HEK293 (cell line): ENCODE data around the gene PDK1.
"Not testable (repeated sequence)": the region's sequence is repeated elsewhere in the genome, so short reads cannot be mapped to it uniquely, and the experiment has no call there.

Experiments
- CTCF ChIA-PET: fragments of 350-600 bp; formaldehyde crosslinking; extraction: SDS; loops from one replicate; lab custom pipeline; 2021; ENCODE audit warnings: antibody characterized with exemption; lab: Yijun Ruan, JAX
- POLR2A ChIA-PET: fragments of 300-600 bp; formaldehyde crosslinking; extraction: SDS; loops from one replicate; lab custom pipeline; 2020; ENCODE audit warnings: antibody characterized with exemption, inconsistent platforms; lab: Yijun Ruan, JAX
- H3K27ac ChIP-seq: fragments of 200-500 bp; sonication (Bioruptor generic); 2 replicates; pipeline ENCODE4 v1.5.1; 2014; ENCODE audit warnings: low read depth, low read length, control low read depth, inconsistent platforms; ENCODE audit errors: extremely low read depth
- H3K36me3 ChIP-seq, 2 experiments: fragments of 200-500 bp in 1 of 2; sonication (Bioruptor generic) in 1 of 2; 1 replicate in 1 of 2; 2 replicates in 1 of 2; pipeline ENCODE4 v1.5.1; 2014 to 2017; ENCODE audit warnings: inconsistent platforms in 2 of 2, low read length in 2 of 2; ENCODE audit not compliant: control insufficient read depth in 2 of 2, insufficient read depth in 1 of 2
- H3K4me1 ChIP-seq: fragments of 200-500 bp; sonication (Bioruptor generic); 2 replicates; pipeline ENCODE4 v1.5.1; 2014; ENCODE audit warnings: mild to moderate bottlenecking, low read length, inconsistent platforms; ENCODE audit not compliant: control insufficient read depth, insufficient read depth
- H3K4me3 ChIP-seq: 2 replicates; pipeline ENCODE4 v1.5.1; 2011; ENCODE audit warnings: low read depth, mild to moderate bottlenecking, control low read depth, low read length, moderate library complexity
- H3K9me3 ChIP-seq: fragments of 200-500 bp; sonication (Bioruptor generic); 2 replicates; pipeline ENCODE4 v1.5.1; 2014; ENCODE audit warnings: low read depth, low read length, inconsistent platforms; ENCODE audit not compliant: control insufficient read depth, insufficient read depth
- HOXD13 ChIP-seq: sonication (generic); formaldehyde crosslinking; IDR thresholded peaks from 2 replicates; pipeline ENCODE4 v1.8.0; 2022; ENCODE audit warnings: missing genetic modification reagents, borderline replicate concordance
- OSR2 ChIP-seq: fragments of 450-650 bp; formaldehyde crosslinking; IDR thresholded peaks from 2 replicates; pipeline ENCODE4 v1.5.1; 2016; ENCODE audit warnings: missing biosample characterization, missing genetic modification characterization
- SCRT1 ChIP-seq: fragments of 450-650 bp; formaldehyde crosslinking; IDR thresholded peaks from 2 replicates; pipeline ENCODE4 v1.5.1; 2016; ENCODE audit warnings: missing biosample characterization, missing genetic modification characterization, borderline replicate concordance
- ZNF266 ChIP-seq: fragments of 450-650 bp; formaldehyde crosslinking; IDR thresholded peaks from 2 replicates; pipeline ENCODE4 v1.5.1; 2016; ENCODE audit warnings: missing biosample characterization, missing genetic modification characterization, low read depth
- ZNF354C ChIP-seq: fragments of 450-650 bp; formaldehyde crosslinking; IDR thresholded peaks from 2 replicates; pipeline ENCODE4 v1.5.1; 2016; ENCODE audit warnings: missing biosample characterization, missing genetic modification characterization, low read depth, borderline replicate concordance
- ZNF423 ChIP-seq: fragments of 450-650 bp; formaldehyde crosslinking; IDR thresholded peaks from 2 replicates; pipeline ENCODE4 v1.5.1; 2016; ENCODE audit warnings: missing biosample characterization, missing genetic modification characterization
- ZNF514 ChIP-seq: fragments of 450-650 bp; formaldehyde crosslinking; IDR thresholded peaks from 2 replicates; pipeline ENCODE4 v1.5.1; 2016; ENCODE audit warnings: missing biosample characterization, missing genetic modification characterization
- ZNF596 ChIP-seq: fragments of 450-650 bp; IDR thresholded peaks from 2 replicates; pipeline ENCODE4 v1.5.0; 2018; ENCODE audit warnings: missing biosample characterization, mild to moderate bottlenecking, missing genetic modification characterization, moderate library complexity
- TF ChIP-seq, protein P1 (sequence below): fragments of 450-650 bp; formaldehyde crosslinking; IDR thresholded peaks from 2 replicates; pipeline ENCODE4 v1.5.1; 2016; ENCODE audit warnings: missing biosample characterization, missing genetic modification characterization
- TF ChIP-seq, protein P2 (sequence below): fragments of 450-650 bp; formaldehyde crosslinking; IDR thresholded peaks from 2 replicates; pipeline ENCODE4 v1.5.1; 2017; ENCODE audit warnings: missing biosample characterization, missing genetic modification characterization
- TF ChIP-seq, protein P3 (sequence below): fragments of 450-650 bp; formaldehyde crosslinking; IDR thresholded peaks from 2 replicates; pipeline ENCODE4 v1.5.1; 2016; ENCODE audit warnings: missing biosample characterization, missing genetic modification characterization
- TF ChIP-seq, protein P4 (sequence below): fragments of 450-650 bp; formaldehyde crosslinking; IDR thresholded peaks from 2 replicates; pipeline ENCODE4 v1.5.0; 2017; ENCODE audit warnings: missing biosample characterization, missing genetic modification characterization, borderline replicate concordance
- TF ChIP-seq, protein P5 (sequence below): fragments of 450-650 bp; formaldehyde crosslinking; IDR thresholded peaks from 2 replicates; pipeline ENCODE4 v1.5.1; 2016; ENCODE audit warnings: missing biosample characterization, missing genetic modification characterization

Gene PDK1

DNA sequence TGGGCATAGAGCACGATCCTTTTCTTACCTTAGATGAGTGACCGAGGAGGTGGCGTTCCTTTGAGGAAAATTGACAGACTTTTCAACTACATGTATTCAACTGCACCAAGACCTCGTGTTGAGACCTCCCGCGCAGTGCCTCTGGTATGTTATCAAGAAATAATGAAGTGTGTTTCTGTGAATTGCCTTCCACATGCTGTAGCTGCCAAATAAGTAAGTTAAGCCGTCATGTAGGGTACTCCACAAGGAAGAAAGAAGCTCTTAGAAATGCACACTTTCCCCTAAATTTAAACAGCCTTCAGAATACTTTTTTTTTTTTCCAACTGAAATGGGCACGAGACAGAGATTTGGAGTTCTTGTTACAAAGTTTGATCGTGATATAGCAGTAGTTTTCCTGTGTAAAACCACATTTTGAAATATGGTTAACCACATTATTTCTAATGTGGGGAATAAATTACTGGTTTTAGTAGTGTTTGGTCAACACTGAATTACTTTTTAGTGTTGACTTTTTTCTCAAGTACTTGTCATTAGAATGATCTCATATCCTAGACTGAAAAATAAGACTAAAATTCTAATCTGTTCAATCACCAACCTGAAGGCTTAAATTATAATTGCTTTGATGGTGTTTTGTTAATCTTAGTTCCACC, 30.5 kb downstream of the PDK1 start (continued):
- TF ChIP-seq ZNF514 (tag by site-specific recombination) (no peak), ZNF266 (tag by site-specific recombination) (no peak)
- TF ChIP-seq, protein P1, sequence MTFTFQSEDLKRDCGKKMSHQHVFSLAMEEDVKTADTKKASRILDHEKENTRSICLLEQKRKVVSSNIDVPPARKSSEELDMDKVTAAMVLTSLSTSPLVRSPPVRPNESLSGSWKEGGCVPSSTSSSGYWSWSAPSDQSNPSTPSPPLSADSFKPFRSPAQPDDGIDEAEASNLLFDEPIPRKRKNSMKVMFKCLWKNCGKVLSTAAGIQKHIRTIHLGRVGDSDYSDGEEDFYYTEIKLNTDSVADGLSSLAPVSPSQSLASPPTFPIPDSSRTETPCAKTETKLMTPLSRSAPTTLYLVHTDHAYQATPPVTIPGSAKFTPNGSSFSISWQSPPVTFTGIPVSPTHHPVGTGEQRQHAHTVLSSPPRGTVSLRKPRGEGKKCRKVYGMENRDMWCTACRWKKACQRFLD, result no peak
- TF ChIP-seq, protein P2, sequence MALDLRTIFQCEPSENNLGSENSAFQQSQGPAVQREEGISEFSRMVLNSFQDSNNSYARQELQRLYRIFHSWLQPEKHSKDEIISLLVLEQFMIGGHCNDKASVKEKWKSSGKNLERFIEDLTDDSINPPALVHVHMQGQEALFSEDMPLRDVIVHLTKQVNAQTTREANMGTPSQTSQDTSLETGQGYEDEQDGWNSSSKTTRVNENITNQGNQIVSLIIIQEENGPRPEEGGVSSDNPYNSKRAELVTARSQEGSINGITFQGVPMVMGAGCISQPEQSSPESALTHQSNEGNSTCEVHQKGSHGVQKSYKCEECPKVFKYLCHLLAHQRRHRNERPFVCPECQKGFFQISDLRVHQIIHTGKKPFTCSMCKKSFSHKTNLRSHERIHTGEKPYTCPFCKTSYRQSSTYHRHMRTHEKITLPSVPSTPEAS (tag by site-specific recombination), result no peak

DNA sequence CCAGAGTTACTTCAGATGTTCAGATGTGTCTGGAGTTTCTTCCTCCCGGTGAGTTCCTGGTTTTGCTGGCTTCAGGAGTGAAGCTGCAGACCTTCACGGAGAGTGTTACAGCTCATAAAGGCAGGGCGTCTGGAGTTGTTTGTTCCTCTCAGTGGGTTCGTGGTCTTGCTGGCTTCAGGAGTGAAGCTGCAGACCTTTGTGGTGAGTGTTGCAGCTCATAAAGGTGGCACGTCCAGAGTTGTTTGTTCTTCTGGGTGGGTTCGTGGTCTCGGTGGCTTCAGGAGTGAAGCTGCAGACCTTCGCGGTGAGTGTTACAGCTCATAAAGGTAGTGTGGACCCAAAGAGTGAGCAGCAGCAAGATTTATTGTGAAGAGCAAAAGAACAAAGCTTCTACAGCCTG, 31.3 kb downstream of the PDK1 start:
- H3K4me3 ChIP-seq, H3K4me1 ChIP-seq, H3K9me3 ChIP-seq, POLR2A ChIA-PET, CTCF ChIA-PET, H3K27ac ChIP-seq: not testable (repeated sequence)
- H3K36me3 ChIP-seq, result peaks cover 15 to 64% of the 10 kb centered on the region in 2 experiments; a peak in 2 of 3 replicates

DNA sequence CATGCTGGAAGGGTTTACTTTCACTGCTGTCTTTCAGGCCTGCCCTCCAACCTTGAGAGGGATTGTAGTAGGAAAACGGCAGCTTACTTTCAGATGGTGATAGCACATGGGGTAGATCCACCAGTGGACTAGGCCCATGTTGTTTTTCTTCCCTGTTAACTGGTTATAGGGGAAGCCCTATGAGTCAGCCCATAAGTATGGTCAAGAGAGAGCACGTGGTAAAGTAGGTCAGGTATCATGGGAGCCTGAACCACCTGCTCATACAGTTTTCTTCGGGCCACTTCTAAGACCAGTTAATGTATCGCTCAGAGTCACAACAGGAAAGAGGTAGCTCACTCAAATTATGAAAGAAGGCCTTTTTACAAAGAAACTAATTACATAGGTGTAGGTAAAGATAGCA, 33.0 kb downstream of the PDK1 start:
- Histone ChIP-seq H3K4me1 (no peaks in the 10 kb centered on the region), H3K4me3 (no peak overlapping the region), H3K36me3 (peaks cover 16 to 69% of the 10 kb centered on the region in 2 experiments; a peak in 2 of 3 replicates), H3K27ac (no peak overlapping the region), H3K9me3 (no peaks in the 10 kb centered on the region)
- ChIA-PET CTCF (interaction anchor here (0.8 to 1.9 kb wide), 2 partner anchors 115 to 1263 kb away, joined by 3 to 6 read pairs; no protein-coding TSS in a partner anchor), POLR2A (no interaction called here)
- TF ChIP-seq, protein P3, sequence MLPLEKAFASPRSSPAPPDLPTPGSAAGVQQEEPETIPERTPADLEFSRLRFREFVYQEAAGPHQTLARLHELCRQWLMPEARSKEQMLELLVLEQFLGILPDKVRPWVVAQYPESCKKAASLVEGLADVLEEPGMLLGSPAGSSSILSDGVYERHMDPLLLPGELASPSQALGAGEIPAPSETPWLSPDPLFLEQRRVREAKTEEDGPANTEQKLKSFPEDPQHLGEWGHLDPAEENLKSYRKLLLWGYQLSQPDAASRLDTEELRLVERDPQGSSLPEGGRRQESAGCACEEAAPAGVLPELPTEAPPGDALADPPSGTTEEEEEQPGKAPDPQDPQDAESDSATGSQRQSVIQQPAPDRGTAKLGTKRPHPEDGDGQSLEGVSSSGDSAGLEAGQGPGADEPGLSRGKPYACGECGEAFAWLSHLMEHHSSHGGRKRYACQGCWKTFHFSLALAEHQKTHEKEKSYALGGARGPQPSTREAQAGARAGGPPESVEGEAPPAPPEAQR (tag by site-specific recombination), result no peak
- no peak for TF ChIP-seq ZNF354C

DNA sequence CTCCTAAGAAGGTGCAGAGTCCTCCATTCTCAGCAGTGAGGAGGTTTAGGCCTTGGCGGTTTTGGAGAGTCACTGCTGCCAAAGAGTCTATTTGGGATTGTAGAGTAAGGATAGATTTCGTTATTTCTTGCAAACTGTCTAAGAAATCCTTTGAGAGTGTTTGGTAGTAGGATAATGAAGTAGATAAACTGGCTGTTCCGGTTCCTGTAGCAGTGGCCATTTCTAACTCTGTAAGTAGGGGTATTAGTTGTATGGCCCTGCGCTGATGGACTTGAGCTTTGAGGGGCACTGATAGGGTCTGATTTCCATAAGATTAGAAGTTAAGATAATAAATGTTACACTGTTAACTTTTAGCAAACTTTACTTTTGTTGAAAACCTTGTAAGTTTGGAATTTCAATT, 35.5 kb downstream of the PDK1 start:
- H3K36me3 ChIP-seq, result peaks cover 15 to 80% of the 10 kb centered on the region in 2 experiments
- CTCF ChIA-PET, result interaction anchor here (0.6 kb wide), 2 partner anchors 40 to 964 kb away, joined by 3 read pairs; no protein-coding TSS in a partner anchor
- H3K4me1 ChIP-seq, result not testable (repeated sequence)

DNA sequence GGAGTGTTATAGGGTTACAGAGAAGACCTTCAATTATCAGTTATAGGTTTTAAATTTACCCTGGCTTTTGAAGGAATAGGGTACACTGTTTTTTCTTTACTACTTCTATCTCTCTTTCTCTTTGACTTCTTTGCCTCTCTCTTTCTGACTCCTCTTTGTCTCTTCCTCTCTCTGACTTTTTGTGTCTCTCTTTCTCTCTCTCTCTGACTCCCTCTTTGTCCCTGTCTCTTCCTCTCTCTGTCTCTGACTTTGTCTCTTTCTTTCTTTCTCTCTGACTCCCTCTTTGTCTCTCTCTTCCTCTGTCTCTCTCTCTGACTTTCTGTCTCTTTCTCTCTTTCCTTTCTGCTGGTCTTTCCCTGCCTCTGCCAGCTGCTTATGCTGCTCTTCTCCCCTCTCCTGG, 36.3 kb downstream of the PDK1 start:
- H3K4me3 ChIP-seq, POLR2A ChIA-PET, H3K27ac ChIP-seq, H3K9me3 ChIP-seq, H3K4me1 ChIP-seq: not testable (repeated sequence)
- 0 out of 2 replicates have a peak, but pooled peaks have one; percentile 8 for TF ChIP-seq ZNF596 (tag by site-specific recombination)
- peaks cover 23 to 80% of the 10 kb centered on the region in 2 experiments for H3K36me3 ChIP-seq
- CTCF ChIA-PET, result interaction anchor here (0.6 to 1.0 kb wide), 5 partner anchors 13 to 152 kb away, joined by 3 to 5 read pairs (median 3); no protein-coding TSS in a partner anchor

More for the DNA sequence above, 35.5 kb downstream of the PDK1 start:
- H3K9me3 ChIP-seq, POLR2A ChIA-PET, H3K4me3 ChIP-seq, H3K27ac ChIP-seq: not testable (repeated sequence)

DNA sequence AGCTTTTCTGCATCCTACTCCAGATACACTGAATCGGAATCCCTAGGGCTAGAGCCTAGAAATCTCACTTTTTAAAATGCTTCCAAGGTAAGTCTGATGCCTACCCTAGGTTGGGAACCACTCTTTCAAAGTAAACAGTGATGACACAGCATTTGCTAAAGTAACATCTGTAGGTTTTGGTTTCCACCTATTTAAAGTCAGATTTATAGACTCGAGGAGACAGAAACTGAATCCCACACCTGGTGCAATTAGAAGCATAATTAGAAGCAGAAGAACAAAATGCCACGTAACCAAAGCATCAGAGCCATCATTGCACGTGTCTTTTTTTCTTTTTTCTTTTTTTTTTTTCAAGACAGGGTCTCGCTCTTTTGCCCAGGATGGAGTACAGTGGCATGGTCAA, 40.9 kb downstream of the PDK1 start:
- Histone ChIP-seq H3K4me3 (no peak overlapping the region), H3K9me3 (no peaks in the 10 kb centered on the region), H3K36me3 (peaks cover 24 to 48% of the 10 kb centered on the region in 2 experiments), H3K4me1 (no peaks in the 10 kb centered on the region), H3K27ac (no peak overlapping the region)
- ChIA-PET POLR2A (no interaction called here), CTCF (interaction anchor here (0.7 to 4.0 kb wide), 5 partner anchors 75 to 284 kb away, joined by 3 to 42 read pairs (median 4); no protein-coding TSS in a partner anchor)
- TF ChIP-seq, protein P4, sequence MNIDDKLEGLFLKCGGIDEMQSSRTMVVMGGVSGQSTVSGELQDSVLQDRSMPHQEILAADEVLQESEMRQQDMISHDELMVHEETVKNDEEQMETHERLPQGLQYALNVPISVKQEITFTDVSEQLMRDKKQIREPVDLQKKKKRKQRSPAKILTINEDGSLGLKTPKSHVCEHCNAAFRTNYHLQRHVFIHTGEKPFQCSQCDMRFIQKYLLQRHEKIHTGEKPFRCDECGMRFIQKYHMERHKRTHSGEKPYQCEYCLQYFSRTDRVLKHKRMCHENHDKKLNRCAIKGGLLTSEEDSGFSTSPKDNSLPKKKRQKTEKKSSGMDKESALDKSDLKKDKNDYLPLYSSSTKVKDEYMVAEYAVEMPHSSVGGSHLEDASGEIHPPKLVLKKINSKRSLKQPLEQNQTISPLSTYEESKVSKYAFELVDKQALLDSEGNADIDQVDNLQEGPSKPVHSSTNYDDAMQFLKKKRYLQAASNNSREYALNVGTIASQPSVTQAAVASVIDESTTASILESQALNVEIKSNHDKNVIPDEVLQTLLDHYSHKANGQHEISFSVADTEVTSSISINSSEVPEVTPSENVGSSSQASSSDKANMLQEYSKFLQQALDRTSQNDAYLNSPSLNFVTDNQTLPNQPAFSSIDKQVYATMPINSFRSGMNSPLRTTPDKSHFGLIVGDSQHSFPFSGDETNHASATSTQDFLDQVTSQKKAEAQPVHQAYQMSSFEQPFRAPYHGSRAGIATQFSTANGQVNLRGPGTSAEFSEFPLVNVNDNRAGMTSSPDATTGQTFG (tag by site-specific recombination), result no peak
- no peak for TF ChIP-seq SCRT1 (tag by site-specific recombination)
- no peak for TF ChIP-seq OSR2
- no peak for TF ChIP-seq ZNF266 (tag by site-specific recombination)
- TF ChIP-seq, protein P5, sequence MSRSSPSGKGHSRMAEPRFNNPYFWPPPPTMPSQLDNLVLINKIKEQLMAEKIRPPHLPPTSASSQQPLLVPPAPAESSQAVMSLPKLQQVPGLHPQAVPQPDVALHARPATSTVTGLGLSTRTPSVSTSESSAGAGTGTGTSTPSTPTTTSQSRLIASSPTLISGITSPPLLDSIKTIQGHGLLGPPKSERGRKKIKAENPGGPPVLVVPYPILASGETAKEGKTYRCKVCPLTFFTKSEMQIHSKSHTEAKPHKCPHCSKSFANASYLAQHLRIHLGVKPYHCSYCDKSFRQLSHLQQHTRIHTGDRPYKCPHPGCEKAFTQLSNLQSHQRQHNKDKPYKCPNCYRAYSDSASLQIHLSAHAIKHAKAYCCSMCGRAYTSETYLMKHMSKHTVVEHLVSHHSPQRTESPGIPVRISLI (tag by site-specific recombination), result no peak
- no peak for TF ChIP-seq HOXD13 (CRISPR knock-in tag)
- TF ChIP-seq ZNF423 (tag by site-specific recombination), result no peak
